GM12801 (cell line): ENCODE results near the gene CAD.

Experiments used
- CTCF ChIP-seq: IDR thresholded peaks from one replicate; pipeline ENCODE4 v1.5.1; 2011; ENCODE audit warnings: control low read depth; ENCODE audit not compliant: insufficient read length; ENCODE audit errors: extremely low read depth

Gene CAD

GRCh38 chr2:27288610-27289009 lies 71.4 kb downstream of the CAD start:
- no peak for TF ChIP-seq CTCF

GRCh38 chr2:27290549-27290948 lies 73.4 kb downstream of the CAD start:
- no peak for TF ChIP-seq CTCF

GRCh38 chr2:27291865-27292264 lies 74.7 kb downstream of the CAD start:
- no peak for TF ChIP-seq CTCF
